HepG2 (cell line): ENCODE measurements around the gene IFIT1B. TPM values are rescaled to one million over a fixed set of nuclear protein-coding genes. Genes with fewer than 3 reads are reported as not detected.

Experiments used
- ATAC-seq: fragments of 200-7000 bp; cut with Tn5 transposase; 3 replicates; pipeline ENCODE4 v1.9.1; 2020; ENCODE audit warnings: mild to moderate bottlenecking, moderate library complexity
- Bru-seq: library from RNA; stranded (reverse); fragments of 400-500 nt; gene quantifications from one replicate; lab custom pipeline; 2021; lab: Mats Ljungman, UMichigan
- BruChase-seq, 2 experiments: library from RNA; stranded (reverse); fragments of 400-500 nt; gene quantifications; one replicate each; lab custom pipeline; 2021; lab: Mats Ljungman, UMichigan
- BruUV-seq: library from RNA; stranded (reverse); fragments of 400-500 nt; replicated peaks from 2 replicates; lab custom pipeline; 2021; lab: Mats Ljungman, UMichigan
- CTCF ChIA-PET: fragments of 300-600 bp; formaldehyde crosslinking; extraction: SDS; loops from one replicate; lab custom pipeline; 2021; ENCODE audit warnings: low total read pairs, inconsistent platforms, low intra/inter-chr PET ratio; lab: Yijun Ruan, JAX
- POLR2A ChIA-PET: fragments of 350-600 bp; sonication (Branson Sonifier 250); formaldehyde crosslinking; loops from one replicate; lab custom pipeline; 2020; ENCODE audit warnings: antibody characterized with exemption, inconsistent platforms; lab: Yijun Ruan, JAX
- DNase-seq: peaks from one replicate; pipeline ENCODE4 v3.0.0-alpha.2; 2015; ENCODE audit warnings: low spot score
- FAIRE-seq: peaks from 3 replicates; lab custom pipeline; 2011; peaks lifted over from hg19 to GRCh38; lab: Jason Lieb, UNC
- H2AFZ ChIP-seq: one replicate; pipeline ENCODE4 v1.6.1; 2011; ENCODE audit warnings: low read length, inconsistent platforms
- H3K27ac ChIP-seq: fragments of 300-600 bp; 3 replicates; pipeline ENCODE4 v1.8.0; 2011; ENCODE audit warnings: mixed run types, mild to moderate bottlenecking, mixed read lengths, low read length, inconsistent platforms; ENCODE audit not compliant: insufficient read depth; ENCODE audit errors: extremely low read length
- H3K27me3 ChIP-seq, 2 experiments: fragments of 200-600 bp in 1 of 2; 2 replicates in 1 of 2; 3 replicates in 1 of 2; pipeline versions ENCODE4 v1.6.0 to v1.8.0; 2011; ENCODE audit warnings: low read length in 2 of 2, mild to moderate bottlenecking in 2 of 2, moderate library complexity in 2 of 2, inconsistent platforms in 1 of 2; ENCODE audit not compliant: insufficient read depth in 2 of 2, control insufficient read depth in 1 of 2
- H3K36me3 ChIP-seq, 2 experiments: fragments of 200-600 bp in 1 of 2; replicated peaks in 1 of 2; 2 replicates in 1 of 2; 3 replicates in 1 of 2; pipeline versions ENCODE4 v1.5.1 to v1.8.0; 2011; ENCODE audit warnings: low read length in 2 of 2, inconsistent platforms in 1 of 2; ENCODE audit not compliant: insufficient read depth in 2 of 2, control insufficient read depth in 1 of 2
- H3K4me1 ChIP-seq: 2 replicates; pipeline ENCODE4 v1.5.1; 2012; ENCODE audit warnings: low read length, inconsistent platforms; ENCODE audit not compliant: insufficient read depth
- H3K4me2 ChIP-seq: 2 replicates; pipeline ENCODE4 v1.6.0; 2011; ENCODE audit warnings: low read depth, low read length, inconsistent platforms
- H3K4me3 ChIP-seq, 3 experiments: fragments of 200-600 bp in 1 of 3; sonication (generic), shearing (Covaris generic) in 1 of 3; replicated peaks in 1 of 3; 2 replicates each; pipeline ENCODE4 v1.5.1; 2011 to 2016; ENCODE audit warnings: low read length in 3 of 3, inconsistent platforms in 2 of 3, low read depth in 2 of 3, mild to moderate bottlenecking in 2 of 3, control low read depth in 1 of 3, mixed read lengths in 1 of 3; ENCODE audit not compliant: insufficient read depth in 1 of 3
- H3K79me2 ChIP-seq: one replicate; pipeline ENCODE4 v1.6.1; 2011; ENCODE audit warnings: low read length, inconsistent platforms; ENCODE audit not compliant: insufficient read depth
- H3K9ac ChIP-seq: 2 replicates; pipeline ENCODE4 v1.6.0; 2011; ENCODE audit warnings: mild to moderate bottlenecking, low read depth, low read length, inconsistent platforms; ENCODE audit not compliant: insufficient read depth
- H3K9me3 ChIP-seq: 2 replicates; pipeline ENCODE4 v1.5.1; 2012; ENCODE audit warnings: mild to moderate bottlenecking, low read length
- H4K20me1 ChIP-seq: 2 replicates; pipeline ENCODE4 v1.6.0; 2011; ENCODE audit warnings: inconsistent platforms, mild to moderate bottlenecking, low read length, moderate library complexity; ENCODE audit not compliant: insufficient read depth
- HOMEZ ChIP-seq: IDR thresholded peaks from 2 replicates; pipeline ENCODE4 v1.6.1; 2016; ENCODE audit warnings: low read depth
- PAWR ChIP-seq: sonication (generic); formaldehyde crosslinking; IDR thresholded peaks from 2 replicates; pipeline ENCODE4 v1.4.0; 2020; ENCODE audit warnings: missing genetic modification reagents, mild to moderate bottlenecking, borderline replicate concordance
- REST ChIP-seq, 2 experiments: IDR thresholded peaks; 2 replicates each; pipeline ENCODE4 v1.6.1; 2011 to 2012; ENCODE audit warnings: low read length in 2 of 2, borderline replicate concordance in 1 of 2, low read depth in 1 of 2, mild to moderate bottlenecking in 1 of 2, moderate library complexity in 1 of 2
- SCMH1 ChIP-seq: sonication (generic); formaldehyde crosslinking; IDR thresholded peaks from 2 replicates; pipeline ENCODE4 v1.9.0; 2021; ENCODE audit warnings: missing genetic modification reagents, mild to moderate bottlenecking, borderline replicate concordance
- ZNF441 ChIP-seq: sonication (generic); formaldehyde crosslinking; IDR thresholded peaks from 2 replicates; pipeline ENCODE4 v1.7.0; 2021; ENCODE audit warnings: missing genetic modification reagents, borderline replicate concordance
- WGBS: methylation state at CpG from one replicate; pipeline ENCODE4 v1.1.6; 2017; ENCODE audit warnings: low lambda C conversion rate; 5-methylcytosine and 5-hydroxymethylcytosine counted together
- in situ Hi-C: cut with HindIII; loops from 2 replicates; pipeline ENCODE4 v1.10.0; 2017; ENCODE audit warnings: low pct_unique_long_range_greater_than_20kb; ENCODE audit not compliant: extremely low pct_ligation_motif_present
- intact Hi-C: fragments of 100-400 bp; cut with micrococcal nuclease; formaldehyde crosslinking; loops from one replicate; pipeline ENCODE4 v1.10.0; 2022; ENCODE audit not compliant: unreplicated experiment
- long read RNA-seq, 2 experiments: library from RNA in 1 of 2; library from polyadenylated mRNA in 1 of 2; stranded (forward) in 1 of 2; unstranded in 1 of 2; transcript quantifications; one replicate each; pipeline ENCODE4 v2.0.0, GENCODE V29; 2019 to 2022
- polyA minus RNA-seq, 3 experiments: library from RNA; depleted of rRNA, polyadenylated mRNA; stranded (reverse); fragments of >200 nt; gene quantifications; 2 replicates each; pipeline ENCODE4 v1.2.3, GENCODE V29; 2011; ENCODE audit warnings: low replicate concordance in 1 of 3
- polyA plus RNA-seq, 8 experiments: library from polyadenylated mRNA; depleted of rRNA in 3 of 8; stranded (reverse) in 7 of 8; unstranded in 1 of 8; fragments of >200 nt; fragmentation: Illumina TruSeq in 4 of 8; extraction: Trizol in 4 of 8; gene quantifications; 2 replicates each; pipeline versions ENCODE4 v1.2.1 to v1.2.3, GENCODE V29; 2011 to 2016; ENCODE audit warnings: low read depth in 4 of 8, missing spikeins in 1 of 8, mixed read lengths in 1 of 8; ENCODE audit not compliant: insufficient read depth in 1 of 8
- total RNA-seq, 5 experiments: library from RNA; depleted of rRNA; stranded (reverse); fragments of >200 nt; fragmentation: Illumina TruSeq; extraction: Trizol; gene quantifications; 2 replicates each; pipeline ENCODE4 v1.2.3, GENCODE V29; 2016; ENCODE audit warnings: low read depth in 1 of 5

Gene IFIT1B, protein sequence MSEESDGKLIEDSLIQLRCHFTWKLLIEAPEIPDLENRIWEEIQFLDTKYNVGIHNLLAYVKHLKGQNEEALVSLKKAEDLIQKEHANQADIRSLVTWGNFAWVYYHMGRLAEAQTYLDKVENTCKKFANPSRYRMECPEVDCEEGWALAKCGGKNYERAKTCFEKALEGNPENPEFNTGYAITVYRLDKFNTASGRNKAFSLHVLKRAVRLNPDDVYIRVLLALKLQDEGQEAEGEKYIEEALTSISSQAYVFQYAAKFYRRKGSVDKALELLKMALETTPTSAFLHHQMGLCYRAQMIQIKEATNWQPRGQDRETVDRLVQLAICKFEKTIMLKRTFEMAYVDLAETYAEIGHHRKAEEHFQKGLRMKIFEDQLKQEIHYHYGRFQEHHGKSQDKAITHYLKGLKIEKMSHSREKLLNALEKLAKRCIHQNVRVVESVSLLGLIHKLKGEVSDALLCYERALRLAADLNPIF
- total RNA-seq (2016; rRNA removed; fragmentation: Illumina TruSeq; extraction: Trizol) (not detected in 2 replicates), polyA plus RNA-seq (2011; rRNA removed) (not detected in 2 replicates), polyA minus RNA-seq (2011; rRNA and poly(A)+ RNA removed; ENCODE audit: low replicate concordance) (not detected in 2 replicates), Bru-seq, nascent RNA (not detected), BruChase-seq, experiment 1, labeled RNA remaining after a 6-hour chase (not detected), BruChase-seq, experiment 2, labeled RNA remaining after a 2-hour chase (not detected)
- not detected in 2 replicates for total RNA-seq (2016; cell fraction: cytosol; rRNA removed; fragmentation: Illumina TruSeq; extraction: Trizol; ENCODE audit: low read depth)
- total RNA-seq (2016; cell fraction: insoluble cytoplasmic fraction; rRNA removed; fragmentation: Illumina TruSeq; extraction: Trizol), result not detected in 2 replicates
- not detected in 2 replicates for total RNA-seq (2016; cell fraction: membrane; rRNA removed; fragmentation: Illumina TruSeq; extraction: Trizol)
- not detected in 2 replicates for total RNA-seq (2016; cell fraction: nucleus; rRNA removed; fragmentation: Illumina TruSeq; extraction: Trizol)
- polyA plus RNA-seq (2011; cell fraction: cytosol; rRNA removed), result not detected in 2 replicates
- not detected in 2 replicates for polyA plus RNA-seq (2011; cell fraction: nucleus; rRNA removed)
- polyA plus RNA-seq (2012), result not detected in 2 replicates
- polyA plus RNA-seq (2016; cell fraction: cytosol; fragmentation: Illumina TruSeq; extraction: Trizol; ENCODE audit: low read depth), result not detected in 2 replicates
- not detected in 2 replicates for polyA plus RNA-seq (2016; cell fraction: insoluble cytoplasmic fraction; fragmentation: Illumina TruSeq; extraction: Trizol; ENCODE audit: low read depth)
- not detected in 2 replicates for polyA plus RNA-seq (2016; cell fraction: membrane; fragmentation: Illumina TruSeq; extraction: Trizol; ENCODE audit: low read depth)
- not detected in 2 replicates for polyA plus RNA-seq (2016; cell fraction: nucleus; fragmentation: Illumina TruSeq; extraction: Trizol; ENCODE audit: insufficient read depth, low read depth)
- polyA minus RNA-seq (2011; cell fraction: cytosol; rRNA and poly(A)+ RNA removed), result not detected in 2 replicates
- polyA minus RNA-seq (2011; cell fraction: nucleus; rRNA and poly(A)+ RNA removed), result not detected in 2 replicates
- long read RNA-seq, experiment 1, result 0 reads
- long read RNA-seq, experiment 2, result 0 reads

DNA sequence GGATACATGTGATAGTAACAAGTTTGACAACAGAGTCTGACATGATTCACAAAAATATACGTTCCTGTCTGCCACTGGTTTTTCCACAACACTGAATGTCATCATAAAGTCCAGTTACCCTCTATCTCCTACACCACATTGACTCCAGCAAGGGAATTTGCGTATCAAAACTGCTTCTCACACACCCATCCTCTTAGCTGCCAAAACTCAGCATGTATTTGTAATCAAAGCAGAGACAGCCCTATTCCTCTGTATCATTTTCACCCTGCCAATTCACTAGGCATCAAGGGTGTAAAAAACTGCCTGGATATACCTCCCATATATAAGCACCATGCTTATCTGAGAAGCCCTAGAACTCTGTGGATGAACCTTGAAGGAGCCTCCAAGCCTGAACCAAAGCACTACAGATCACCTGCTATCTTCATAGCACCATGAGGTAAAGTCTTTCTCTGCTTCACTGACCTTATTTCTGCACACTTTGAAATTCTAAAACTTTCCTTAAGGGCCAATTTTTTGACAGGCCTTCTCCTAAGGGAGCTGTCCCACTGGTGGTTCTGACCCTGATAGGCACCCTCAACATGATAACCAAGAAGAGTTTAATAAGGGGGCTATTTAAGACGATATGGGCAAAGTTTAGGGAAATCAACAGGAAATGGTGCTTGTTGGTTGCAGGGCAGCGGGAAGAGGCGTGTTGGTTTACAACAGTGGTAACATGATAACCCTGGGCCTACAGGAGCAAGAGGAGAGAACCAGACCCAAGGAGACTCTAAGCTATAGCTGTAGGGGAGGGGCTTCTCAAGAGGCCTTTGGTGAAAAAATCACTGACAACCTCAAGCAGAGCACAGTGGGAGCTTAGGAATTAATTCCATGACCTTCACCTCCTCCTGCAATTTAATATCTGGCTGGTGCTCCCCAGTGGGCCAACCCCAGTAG, at the start of gene IFIT1B:
IFIT1B (plus strand) TSS at position 352 of the 933 bp plus-strand sequence; CDS start at position 432, 80 bp downstream.
- Histone ChIP-seq H3K4me3 (no peak within 1 kb of the TSS), H3K4me1 (peaks cover 30% of the 10 kb centered on the region), H3K27me3 (no peaks in the 10 kb centered on the region), H3K36me3 (no peaks in the 10 kb centered on the region), H3K27ac (no peak within 1 kb of the TSS), H3K79me2 (no peaks in the 10 kb centered on the region), H3K9ac (no peak within 1 kb of the TSS), H3K4me2 (no peak within 1 kb of the TSS), H2AFZ (no peak within 1 kb of the TSS), H4K20me1 (no peaks in the 10 kb centered on the region), H3K9me3 (no peaks in the 10 kb centered on the region)
- no peak for DNase-seq
- FAIRE-seq, result no peak
- 61% methylated on average over 5 of the region's 5 CpGs for WGBS
- no peak for ATAC-seq
- intact Hi-C loops (no loop called here), in situ Hi-C loops (no loop called here)
- ChIA-PET POLR2A (no interaction called here), CTCF (no interaction called here)
- no TSS peak for BruUV-seq
- TF ChIP-seq ZNF441 (CRISPR knock-in tag) (no peak), HOMEZ (CRISPR knock-in tag) (no peak), PAWR (CRISPR knock-in tag) (no peak), SCMH1 (no peak), REST (IDR thresholded peaks at IDR 0.05; ENCODE audit: borderline replicate concordance in 1 of 2, low read depth in 1 of 2, low read length in 2 of 2) (peak in 1 of 2 experiments; percentile 64; a peak in 1 of 4 replicates)
